HepG2 (cell line): ENCODE results near the gene NR2C1. TPM values are rescaled to one million over a fixed set of nuclear protein-coding genes. Genes with fewer than 3 reads are reported as not detected.

ENCODE experiments used
- EP300 ChIP-seq, 3 experiments: sonication (generic) in 1 of 3; formaldehyde crosslinking in 1 of 3; IDR thresholded peaks; 2 replicates each; pipeline versions ENCODE4 v1.5.1 to v1.6.1; 2011 to 2020; ENCODE audit warnings: low read depth in 2 of 3, low read length in 2 of 3, borderline replicate concordance in 1 of 3, improper control_type of control experiment in 1 of 3, mild to moderate bottlenecking in 1 of 3, missing genetic modification reagents in 1 of 3, moderate library complexity in 1 of 3
- GPN1 ChIP-seq: sonication (generic); formaldehyde crosslinking; IDR thresholded peaks from 2 replicates; pipeline ENCODE4 v1.5.1; 2020; ENCODE audit warnings: missing genetic modification reagents, borderline replicate concordance
- HHEX ChIP-seq: IDR thresholded peaks from 2 replicates; pipeline ENCODE4 v1.6.1; 2016; ENCODE audit warnings: control low read depth
- HIVEP1 ChIP-seq: sonication (generic); formaldehyde crosslinking; IDR thresholded peaks from 2 replicates; pipeline ENCODE4 v1.4.0; 2020; ENCODE audit warnings: mild to moderate bottlenecking, missing genetic modification reagents
- HNRNPL ChIP-seq: fragments of 200-400 bp; formaldehyde crosslinking; IDR thresholded peaks from 2 replicates; pipeline ENCODE4 v1.6.1; 2017; ENCODE audit warnings: mild to moderate bottlenecking, low read depth, low read length
- KLF13 ChIP-seq: sonication (generic); formaldehyde crosslinking; IDR thresholded peaks from 2 replicates; pipeline ENCODE4 v1.4.0; 2020; ENCODE audit warnings: mild to moderate bottlenecking, missing genetic modification reagents
- POLR2A ChIP-seq, 2 experiments: IDR thresholded peaks; 2 replicates each; pipeline ENCODE4 v1.6.1; 2011; ENCODE audit warnings: low read depth in 2 of 2, low read length in 2 of 2, mild to moderate bottlenecking in 1 of 2, moderate library complexity in 1 of 2; ENCODE audit not compliant: insufficient read depth in 1 of 2
- REXO4 ChIP-seq: sonication (generic); formaldehyde crosslinking; IDR thresholded peaks from 2 replicates; pipeline ENCODE4 v1.8.0; 2022; ENCODE audit warnings: missing genetic modification reagents, mild to moderate bottlenecking, borderline replicate concordance
- RNF2 ChIP-seq: fragments of 450-650 bp; conservative IDR thresholded peaks from 2 replicates; pipeline ENCODE4 v1.6.1; 2016; ENCODE audit warnings: low read depth
- SKI ChIP-seq: fragments of 450-650 bp; IDR thresholded peaks from one replicate; pipeline ENCODE4 v1.6.1; 2018; ENCODE audit warnings: mild to moderate bottlenecking; ENCODE audit not compliant: partially characterized antibody
- ZNF12 ChIP-seq: sonication (generic); formaldehyde crosslinking; IDR thresholded peaks from 2 replicates; pipeline ENCODE4 v1.5.0; 2020; ENCODE audit warnings: missing genetic modification reagents
- ZNF263 ChIP-seq: sonication (generic); formaldehyde crosslinking; IDR thresholded peaks from 2 replicates; pipeline ENCODE4 v1.4.0; 2020; ENCODE audit warnings: missing genetic modification reagents
- ZNF296 ChIP-seq: sonication (generic); formaldehyde crosslinking; conservative IDR thresholded peaks from 2 replicates; pipeline ENCODE4 v1.5.0; 2020; ENCODE audit warnings: mild to moderate bottlenecking, missing genetic modification reagents
- ZNF598 ChIP-seq: sonication (generic); formaldehyde crosslinking; IDR thresholded peaks from 2 replicates; pipeline ENCODE4 v1.5.1; 2020; ENCODE audit warnings: mild to moderate bottlenecking, missing genetic modification reagents, borderline replicate concordance
- ZNF768 ChIP-seq: sonication (generic); formaldehyde crosslinking; IDR thresholded peaks from 2 replicates; pipeline ENCODE4 v1.4.0; 2020; ENCODE audit warnings: missing genetic modification reagents
- ZNF782 ChIP-seq: sonication (generic); formaldehyde crosslinking; IDR thresholded peaks from 2 replicates; pipeline ENCODE4 v1.4.0; 2020; ENCODE audit warnings: missing genetic modification reagents, mild to moderate bottlenecking, borderline replicate concordance
- polyA plus RNA-seq, 8 experiments: library from polyadenylated mRNA; depleted of rRNA in 3 of 8; stranded (reverse) in 7 of 8; unstranded in 1 of 8; fragments of >200 nt; fragmentation: Illumina TruSeq in 4 of 8; extraction: Trizol in 4 of 8; gene quantifications; 2 replicates each; pipeline versions ENCODE4 v1.2.1 to v1.2.3, GENCODE V29; 2011 to 2016; ENCODE audit warnings: low read depth in 4 of 8, missing spikeins in 1 of 8, mixed read lengths in 1 of 8; ENCODE audit not compliant: insufficient read depth in 1 of 8
- total RNA-seq, 5 experiments: library from RNA; depleted of rRNA; stranded (reverse); fragments of >200 nt; fragmentation: Illumina TruSeq; extraction: Trizol; gene quantifications; 2 replicates each; pipeline ENCODE4 v1.2.3, GENCODE V29; 2016; ENCODE audit warnings: low read depth in 1 of 5
- TF ChIP-seq, protein P1 (sequence below): sonication (generic); formaldehyde crosslinking; IDR thresholded peaks from 2 replicates; pipeline ENCODE4 v1.4.0; 2020; ENCODE audit warnings: low read depth, missing genetic modification reagents
- TF ChIP-seq, protein P2 (sequence below): sonication (generic); formaldehyde crosslinking; IDR thresholded peaks from 2 replicates; pipeline ENCODE4 v1.5.1; 2020; ENCODE audit warnings: missing genetic modification reagents, mild to moderate bottlenecking, borderline replicate concordance
- TF ChIP-seq, protein P3 (sequence below): sonication (generic); formaldehyde crosslinking; IDR thresholded peaks from 2 replicates; pipeline ENCODE4 v1.4.0; 2020; ENCODE audit warnings: mild to moderate bottlenecking, missing genetic modification reagents
- TF ChIP-seq, protein P4 (sequence below): IDR thresholded peaks from 2 replicates; pipeline ENCODE4 v1.6.1; 2018; ENCODE audit warnings: missing genetic modification reagents, mild to moderate bottlenecking, missing compliant biosample characterization

Gene NR2C1
- total and polyA plus RNA-seq, 2 of the 13 experiments (the other 11 are each of a cell fraction or from before 2014, with no cell fraction given): 38.0 to 70.8 TPM

DNA sequence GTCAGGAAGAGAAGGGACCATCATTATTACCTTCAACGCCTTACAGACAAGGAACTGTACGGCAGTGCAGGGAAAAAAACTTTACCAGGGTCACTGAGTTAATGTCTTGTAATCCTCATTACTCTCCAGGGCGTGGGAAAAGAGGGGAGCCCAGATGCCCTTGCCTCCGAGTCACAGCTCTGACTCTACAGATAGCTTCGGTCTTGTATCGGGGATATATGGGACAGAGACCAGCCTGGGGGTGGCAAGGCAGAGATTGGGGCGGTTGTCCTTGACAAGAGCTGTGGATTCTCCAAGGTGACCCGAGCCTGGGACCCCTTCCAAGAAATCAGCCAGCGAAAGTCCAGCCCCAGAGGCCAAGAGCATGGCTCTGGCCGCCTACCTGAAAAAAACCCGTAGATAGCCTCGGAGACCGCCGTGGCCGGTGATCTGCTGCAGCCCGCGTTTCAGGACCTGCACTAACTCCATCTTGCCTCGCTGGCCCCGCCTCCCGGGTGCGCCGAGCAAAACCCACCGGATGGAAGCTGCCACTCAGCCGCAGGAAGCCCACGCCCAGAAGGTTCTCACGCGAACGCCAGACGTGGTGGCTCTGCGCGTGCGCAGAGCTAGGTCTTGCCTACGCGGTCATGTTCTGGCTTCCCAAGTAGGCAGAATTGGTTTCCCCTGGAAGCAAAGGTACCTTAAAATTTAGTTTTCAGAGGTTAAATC is 70.1 kb downstream of the NR2C1 start, which contains the start of gene NDUFA12 (continued):
- TF ChIP-seq, protein P1, sequence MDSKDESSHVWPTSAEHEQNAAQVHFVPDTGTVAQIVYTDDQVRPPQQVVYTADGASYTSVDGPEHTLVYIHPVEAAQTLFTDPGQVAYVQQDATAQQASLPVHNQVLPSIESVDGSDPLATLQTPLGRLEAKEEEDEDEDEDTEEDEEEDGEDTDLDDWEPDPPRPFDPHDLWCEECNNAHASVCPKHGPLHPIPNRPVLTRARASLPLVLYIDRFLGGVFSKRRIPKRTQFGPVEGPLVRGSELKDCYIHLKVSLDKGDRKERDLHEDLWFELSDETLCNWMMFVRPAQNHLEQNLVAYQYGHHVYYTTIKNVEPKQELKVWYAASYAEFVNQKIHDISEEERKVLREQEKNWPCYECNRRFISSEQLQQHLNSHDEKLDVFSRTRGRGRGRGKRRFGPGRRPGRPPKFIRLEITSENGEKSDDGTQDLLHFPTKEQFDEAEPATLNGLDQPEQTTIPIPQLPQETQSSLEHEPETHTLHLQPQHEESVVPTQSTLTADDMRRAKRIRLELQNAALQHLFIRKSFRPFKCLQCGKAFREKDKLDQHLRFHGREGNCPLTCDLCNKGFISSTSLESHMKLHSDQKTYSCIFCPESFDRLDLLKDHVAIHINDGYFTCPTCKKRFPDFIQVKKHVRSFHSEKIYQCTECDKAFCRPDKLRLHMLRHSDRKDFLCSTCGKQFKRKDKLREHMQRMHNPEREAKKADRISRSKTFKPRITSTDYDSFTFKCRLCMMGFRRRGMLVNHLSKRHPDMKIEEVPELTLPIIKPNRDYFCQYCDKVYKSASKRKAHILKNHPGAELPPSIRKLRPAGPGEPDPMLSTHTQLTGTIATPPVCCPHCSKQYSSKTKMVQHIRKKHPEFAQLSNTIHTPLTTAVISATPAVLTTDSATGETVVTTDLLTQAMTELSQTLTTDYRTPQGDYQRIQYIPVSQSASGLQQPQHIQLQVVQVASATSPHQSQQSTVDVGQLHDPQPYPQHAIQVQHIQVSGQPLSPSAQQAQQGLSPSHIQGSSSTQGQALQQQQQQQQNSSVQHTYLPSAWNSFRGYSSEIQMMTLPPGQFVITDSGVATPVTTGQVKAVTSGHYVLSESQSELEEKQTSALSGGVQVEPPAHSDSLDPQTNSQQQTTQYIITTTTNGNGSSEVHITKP: peak; percentile 67; the same call in 1 of the 2 replicates
- TF ChIP-seq KLF13 (CRISPR knock-in tag) (no peak), HHEX (CRISPR knock-in tag) (no peak), HIVEP1 (CRISPR knock-in tag) (peak; percentile 76; the same call in 1 of the 2 replicates), GPN1 (CRISPR knock-in tag) (no peak), RNF2 (no peak), SKI (no peak), REXO4 (CRISPR knock-in tag) (no peak), ZNF598 (peak; percentile 43; the same call in 1 of the 2 replicates), EP300 (IDR thresholded peaks at IDR 0.05; ENCODE audit: low read depth in 2 of 2, low read length in 2 of 2) (0 out of 4 replicates have a peak, but pooled peaks of 1 of the 2 experiments have one; percentile 33), EP300 (CRISPR knock-in tag; IDR thresholded peaks at IDR 0.05; ENCODE audit: borderline replicate concordance) (no peak), POLR2A (IDR thresholded peaks at IDR 0.05; ENCODE audit: insufficient read depth in 1 of 2, low read depth in 2 of 2, low read length in 2 of 2) (peak; percentile 90 to 92), ZNF263 (CRISPR knock-in tag) (no peak), ZNF296 (no peak), ZNF782 (peak; percentile 82; the same call in 1 of the 2 replicates), ZNF12 (CRISPR knock-in tag) (no peak), HNRNPL (0 out of 2 replicates have a peak, but pooled peaks have one; percentile 37), ZNF768 (CRISPR knock-in tag) (peak; percentile 85; the same call in 1 of the 2 replicates)
- TF ChIP-seq, protein P2, sequence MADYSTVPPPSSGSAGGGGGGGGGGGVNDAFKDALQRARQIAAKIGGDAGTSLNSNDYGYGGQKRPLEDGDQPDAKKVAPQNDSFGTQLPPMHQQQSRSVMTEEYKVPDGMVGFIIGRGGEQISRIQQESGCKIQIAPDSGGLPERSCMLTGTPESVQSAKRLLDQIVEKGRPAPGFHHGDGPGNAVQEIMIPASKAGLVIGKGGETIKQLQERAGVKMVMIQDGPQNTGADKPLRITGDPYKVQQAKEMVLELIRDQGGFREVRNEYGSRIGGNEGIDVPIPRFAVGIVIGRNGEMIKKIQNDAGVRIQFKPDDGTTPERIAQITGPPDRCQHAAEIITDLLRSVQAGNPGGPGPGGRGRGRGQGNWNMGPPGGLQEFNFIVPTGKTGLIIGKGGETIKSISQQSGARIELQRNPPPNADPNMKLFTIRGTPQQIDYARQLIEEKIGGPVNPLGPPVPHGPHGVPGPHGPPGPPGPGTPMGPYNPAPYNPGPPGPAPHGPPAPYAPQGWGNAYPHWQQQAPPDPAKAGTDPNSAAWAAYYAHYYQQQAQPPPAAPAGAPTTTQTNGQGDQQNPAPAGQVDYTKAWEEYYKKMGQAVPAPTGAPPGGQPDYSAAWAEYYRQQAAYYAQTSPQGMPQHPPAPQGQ (CRISPR knock-in tag): no peak
- TF ChIP-seq, protein P3, sequence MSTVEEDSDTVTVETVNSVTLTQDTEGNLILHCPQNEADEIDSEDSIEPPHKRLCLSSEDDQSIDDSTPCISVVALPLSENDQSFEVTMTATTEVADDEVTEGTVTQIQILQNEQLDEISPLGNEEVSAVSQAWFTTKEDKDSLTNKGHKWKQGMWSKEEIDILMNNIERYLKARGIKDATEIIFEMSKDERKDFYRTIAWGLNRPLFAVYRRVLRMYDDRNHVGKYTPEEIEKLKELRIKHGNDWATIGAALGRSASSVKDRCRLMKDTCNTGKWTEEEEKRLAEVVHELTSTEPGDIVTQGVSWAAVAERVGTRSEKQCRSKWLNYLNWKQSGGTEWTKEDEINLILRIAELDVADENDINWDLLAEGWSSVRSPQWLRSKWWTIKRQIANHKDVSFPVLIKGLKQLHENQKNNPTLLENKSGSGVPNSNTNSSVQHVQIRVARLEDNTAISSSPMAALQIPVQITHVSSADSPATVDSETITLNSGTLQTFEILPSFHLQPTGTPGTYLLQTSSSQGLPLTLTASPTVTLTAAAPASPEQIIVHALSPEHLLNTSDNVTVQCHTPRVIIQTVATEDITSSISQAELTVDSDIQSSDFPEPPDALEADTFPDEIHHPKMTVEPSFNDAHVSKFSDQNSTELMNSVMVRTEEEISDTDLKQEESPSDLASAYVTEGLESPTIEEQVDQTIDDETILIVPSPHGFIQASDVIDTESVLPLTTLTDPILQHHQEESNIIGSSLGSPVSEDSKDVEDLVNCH (CRISPR knock-in tag): no peak
- TF ChIP-seq, protein P4, sequence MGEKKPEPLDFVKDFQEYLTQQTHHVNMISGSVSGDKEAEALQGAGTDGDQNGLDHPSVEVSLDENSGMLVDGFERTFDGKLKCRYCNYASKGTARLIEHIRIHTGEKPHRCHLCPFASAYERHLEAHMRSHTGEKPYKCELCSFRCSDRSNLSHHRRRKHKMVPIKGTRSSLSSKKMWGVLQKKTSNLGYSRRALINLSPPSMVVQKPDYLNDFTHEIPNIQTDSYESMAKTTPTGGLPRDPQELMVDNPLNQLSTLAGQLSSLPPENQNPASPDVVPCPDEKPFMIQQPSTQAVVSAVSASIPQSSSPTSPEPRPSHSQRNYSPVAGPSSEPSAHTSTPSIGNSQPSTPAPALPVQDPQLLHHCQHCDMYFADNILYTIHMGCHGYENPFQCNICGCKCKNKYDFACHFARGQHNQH: peak; percentile 82
